ENCODE measurements around the gene KCNT1. TPM values are rescaled to one million over a fixed set of nuclear protein-coding genes. Genes with fewer than 3 reads are reported as not detected.

KCNT1 gene
- polyA plus RNA-seq, 2 of the 4 experiments (the other 2 are of a cell fraction): not detected

DNA sequence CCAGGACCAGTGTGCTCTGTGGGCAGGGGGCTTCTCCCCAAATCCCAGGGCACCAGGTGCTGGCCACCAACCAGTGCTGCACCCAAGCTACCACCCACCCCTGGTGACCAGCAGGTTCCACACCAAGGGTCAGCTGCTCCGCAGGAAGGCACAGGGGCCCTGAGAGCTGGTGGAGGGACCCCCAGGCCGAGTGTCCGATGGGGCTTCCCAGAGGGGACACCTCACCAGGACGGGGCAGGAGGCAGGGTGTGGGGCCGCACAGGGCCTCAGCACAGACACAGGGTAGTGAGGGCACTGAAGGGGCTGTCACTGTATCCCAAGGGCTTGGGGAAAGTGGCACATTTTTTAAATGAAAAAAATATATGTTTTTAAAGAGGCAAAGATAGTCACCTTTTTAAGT is 20.8 kb upstream of the KCNT1 start:
- Histone ChIP-seq H3K4me2 (no peak overlapping the region), H3K4me3 (no peak overlapping the region), H3K9me3 (no peaks in the 10 kb centered on the region), H3K4me1 (0 out of 3 replicates have a peak, but pooled peaks cover 5% of the 10 kb centered on the region), H3K27ac (no peak overlapping the region; a peak in 1 of 6 replicates)
- WGBS (ENCODE audit: missing lambda C conversion rate): 30% methylated on average over 2 of the region's 5 CpGs
- FAIRE-seq (no peak), ATAC-seq (no peak), DNase-seq (ENCODE audit: low read depth in 1 of 2, low spot score in 1 of 2) (no peak)
- ChIA-PET POLR2A (no interaction called here), CTCF (no interaction called here)
- TF ChIP-seq RFX5 (IDR thresholded peaks at IDR 0.05) (no peak), CEBPB (IDR thresholded peaks at IDR 0.05) (no peak)
- TF ChIP-seq, protein P1, sequence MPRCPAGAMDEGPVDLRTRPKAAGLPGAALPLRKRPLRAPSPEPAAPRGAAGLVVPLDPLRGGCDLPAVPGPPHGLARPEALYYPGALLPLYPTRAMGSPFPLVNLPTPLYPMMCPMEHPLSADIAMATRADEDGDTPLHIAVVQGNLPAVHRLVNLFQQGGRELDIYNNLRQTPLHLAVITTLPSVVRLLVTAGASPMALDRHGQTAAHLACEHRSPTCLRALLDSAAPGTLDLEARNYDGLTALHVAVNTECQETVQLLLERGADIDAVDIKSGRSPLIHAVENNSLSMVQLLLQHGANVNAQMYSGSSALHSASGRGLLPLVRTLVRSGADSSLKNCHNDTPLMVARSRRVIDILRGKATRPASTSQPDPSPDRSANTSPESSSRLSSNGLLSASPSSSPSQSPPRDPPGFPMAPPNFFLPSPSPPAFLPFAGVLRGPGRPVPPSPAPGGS (IDR thresholded peaks at IDR 0.05): no peak

DNA sequence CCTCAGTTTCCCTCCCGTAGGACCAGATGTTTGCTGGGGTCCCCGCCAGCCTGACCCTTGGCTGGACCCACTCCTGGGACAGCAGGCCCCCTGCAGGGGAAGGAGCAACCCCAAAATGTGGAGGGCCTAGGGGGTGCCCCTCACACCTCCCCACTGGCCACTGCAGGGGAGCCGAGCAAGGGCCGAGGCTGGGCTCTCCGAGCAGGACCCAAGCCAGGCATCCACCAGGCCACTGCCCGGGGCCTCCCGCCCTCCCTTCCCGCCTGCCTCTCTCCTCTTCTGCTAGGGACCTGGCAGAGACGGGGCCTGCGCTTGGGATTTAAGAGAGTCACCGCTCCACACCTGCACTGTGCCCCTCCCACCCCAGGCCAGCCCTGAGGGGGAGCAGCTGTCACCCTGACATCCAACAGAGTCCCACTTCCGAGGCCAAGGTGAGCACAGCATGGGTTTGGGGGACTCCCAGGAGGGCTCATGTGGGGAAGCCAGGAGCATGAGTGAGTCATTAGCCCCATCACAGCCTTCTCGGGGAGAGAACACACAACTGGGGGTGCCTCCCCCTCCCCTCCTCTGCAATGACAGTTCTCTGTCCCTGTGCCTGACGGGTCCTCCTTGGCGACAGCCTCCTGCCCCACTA is 18.5 kb upstream of the KCNT1 start:
- POLR2A ChIA-PET: no interaction called here
- DNase-seq (ENCODE audit: low read depth in 1 of 2, low spot score in 1 of 2) (no peak), FAIRE-seq (no peak), ATAC-seq (peak in 1 of 2 experiments; percentile 5; a peak in 1 of 6 replicates)
- CTCF ChIA-PET: no interaction called here
- H3K9me3 ChIP-seq: no peaks in the 10 kb centered on the region
- no peak overlapping the region for H3K4me3 ChIP-seq
- 0 out of 3 replicates have a peak, but pooled peaks cover 5% of the 10 kb centered on the region for H3K4me1 ChIP-seq
- 44% methylated on average over 3 of the region's 15 CpGs for WGBS (ENCODE audit: missing lambda C conversion rate)
- TF ChIP-seq SREBF2 (IDR thresholded peaks at IDR 0.05) (no peak), FOXS1 (CRISPR knock-in tag; IDR thresholded peaks at IDR 0.05) (no peak), RARB (CRISPR knock-in tag; IDR thresholded peaks at IDR 0.05) (no peak), NR3C1 (IDR thresholded peaks at IDR 0.05) (no peak), JUN (IDR thresholded peaks at IDR 0.05) (no peak), POLR2AphosphoS2 (conservative IDR thresholded peaks at IDR 0.05; ENCODE audit: low read length) (no peak), RFX5 (IDR thresholded peaks at IDR 0.05) (no peak), KDM1A (IDR thresholded peaks at IDR 0.05; ENCODE audit: low read depth) (no peak), RNF2 (IDR thresholded peaks at IDR 0.05; ENCODE audit: borderline replicate concordance, low read depth) (no peak), MAFK (IDR thresholded peaks at IDR 0.05; ENCODE audit: partially characterized antibody) (no peak), HOXB5 (CRISPR knock-in tag; IDR thresholded peaks at IDR 0.05) (no peak), CEBPB (IDR thresholded peaks at IDR 0.05) (no peak), BHLHE40 (IDR thresholded peaks at IDR 0.05; ENCODE audit: low read depth, low read length) (no peak)
- TF ChIP-seq, protein P2, sequence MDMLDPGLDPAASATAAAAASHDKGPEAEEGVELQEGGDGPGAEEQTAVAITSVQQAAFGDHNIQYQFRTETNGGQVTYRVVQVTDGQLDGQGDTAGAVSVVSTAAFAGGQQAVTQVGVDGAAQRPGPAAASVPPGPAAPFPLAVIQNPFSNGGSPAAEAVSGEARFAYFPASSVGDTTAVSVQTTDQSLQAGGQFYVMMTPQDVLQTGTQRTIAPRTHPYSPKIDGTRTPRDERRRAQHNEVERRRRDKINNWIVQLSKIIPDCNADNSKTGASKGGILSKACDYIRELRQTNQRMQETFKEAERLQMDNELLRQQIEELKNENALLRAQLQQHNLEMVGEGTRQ (IDR thresholded peaks at IDR 0.05): no peak
- TF ChIP-seq, protein P3, sequence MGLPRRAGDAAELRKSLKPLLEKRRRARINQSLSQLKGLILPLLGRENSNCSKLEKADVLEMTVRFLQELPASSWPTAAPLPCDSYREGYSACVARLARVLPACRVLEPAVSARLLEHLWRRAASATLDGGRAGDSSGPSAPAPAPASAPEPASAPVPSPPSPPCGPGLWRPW (IDR thresholded peaks at IDR 0.05): no peak
- H3K4me2 ChIP-seq: no peak overlapping the region
- H3K27ac ChIP-seq: no peak overlapping the region

DNA sequence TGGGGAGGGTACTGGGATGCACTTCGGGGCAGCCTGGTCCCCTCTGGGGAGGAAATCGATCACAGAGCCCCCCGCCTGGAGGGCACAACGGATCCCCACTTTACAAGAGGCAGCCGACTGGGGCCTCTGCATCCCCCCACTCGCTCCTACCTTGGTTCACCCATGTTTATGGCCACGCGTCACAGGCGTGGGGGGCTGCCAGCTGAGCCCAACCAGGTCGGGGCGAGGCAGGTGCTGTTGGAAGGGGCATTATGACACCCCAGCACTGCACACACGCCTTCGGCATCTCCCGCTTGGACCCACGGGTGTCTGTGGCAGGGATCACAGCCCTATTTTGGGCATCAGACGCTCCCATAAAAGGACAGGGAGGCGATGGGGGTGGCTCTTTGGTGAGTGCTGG is 17.3 kb upstream of the KCNT1 start:
- 8% methylated on average over 6 of the region's 17 CpGs for WGBS (ENCODE audit: missing lambda C conversion rate)
- ChIA-PET POLR2A (no interaction called here), CTCF (no interaction called here)
- Histone ChIP-seq H3K4me3 (no peak overlapping the region), H3K9me3 (no peaks in the 10 kb centered on the region), H3K4me1 (0 out of 3 replicates have a peak, but pooled peaks cover 5% of the 10 kb centered on the region), H3K27ac (no peak overlapping the region), H3K4me2 (no peak overlapping the region)
- TF ChIP-seq CHD2 (IDR thresholded peaks at IDR 0.05; ENCODE audit: low read length, partially characterized antibody) (no peak), BHLHE40 (IDR thresholded peaks at IDR 0.05; ENCODE audit: low read depth, low read length) (no peak), ZFP36 (IDR thresholded peaks at IDR 0.05; ENCODE audit: borderline replicate concordance, partially characterized antibody) (no peak), HEYL (CRISPR knock-in tag; IDR thresholded peaks at IDR 0.05) (no peak), MYC (IDR thresholded peaks at IDR 0.05; ENCODE audit: borderline replicate concordance, low read length) (no peak), ZSCAN20 (CRISPR knock-in tag; IDR thresholded peaks at IDR 0.05) (no peak), RARB (CRISPR knock-in tag; IDR thresholded peaks at IDR 0.05) (no peak)
- TF ChIP-seq, protein P4, sequence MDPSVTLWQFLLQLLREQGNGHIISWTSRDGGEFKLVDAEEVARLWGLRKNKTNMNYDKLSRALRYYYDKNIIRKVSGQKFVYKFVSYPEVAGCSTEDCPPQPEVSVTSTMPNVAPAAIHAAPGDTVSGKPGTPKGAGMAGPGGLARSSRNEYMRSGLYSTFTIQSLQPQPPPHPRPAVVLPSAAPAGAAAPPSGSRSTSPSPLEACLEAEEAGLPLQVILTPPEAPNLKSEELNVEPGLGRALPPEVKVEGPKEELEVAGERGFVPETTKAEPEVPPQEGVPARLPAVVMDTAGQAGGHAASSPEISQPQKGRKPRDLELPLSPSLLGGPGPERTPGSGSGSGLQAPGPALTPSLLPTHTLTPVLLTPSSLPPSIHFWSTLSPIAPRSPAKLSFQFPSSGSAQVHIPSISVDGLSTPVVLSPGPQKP (IDR thresholded peaks at IDR 0.05; ENCODE audit: low read depth, low read length): no peak
- DNase-seq (ENCODE audit: low read depth in 1 of 2, low spot score in 1 of 2): no peak
- ATAC-seq: no peak
- FAIRE-seq: no peak
